Endothelial cell (in vitro differentiated cells): ENCODE data around the gene ZNF423. TPM values are rescaled to one million over a fixed set of nuclear protein-coding genes. Genes with fewer than 3 reads are reported as not detected.
A peak's percentile ranks its signal among the peaks of the same experiment; 100 is the strongest.

Experiments
- DNase-seq: peaks from one replicate; pipeline ENCODE4 v3.0.0; 2021; ENCODE audit warnings: low spot score
- H3K27ac Mint-ChIP-seq: one replicate; pipeline ENCODE4 v1.8.0; 2021; ENCODE audit warnings: mixed read lengths, inconsistent platforms; ENCODE audit not compliant: unreplicated experiment
- H3K27me3 Mint-ChIP-seq: one replicate; pipeline ENCODE4 v1.8.0; 2021; ENCODE audit warnings: mild to moderate bottlenecking, moderate library complexity, mixed read lengths, inconsistent platforms; ENCODE audit not compliant: unreplicated experiment
- H3K36me3 Mint-ChIP-seq: one replicate; pipeline ENCODE4 v1.8.0; 2021; ENCODE audit warnings: mild to moderate bottlenecking, low read depth, mixed read lengths, inconsistent platforms; ENCODE audit not compliant: unreplicated experiment
- H3K4me1 Mint-ChIP-seq: one replicate; pipeline ENCODE4 v1.8.0; 2021; ENCODE audit warnings: mild to moderate bottlenecking, mixed read lengths, inconsistent platforms; ENCODE audit not compliant: unreplicated experiment
- H3K4me3 Mint-ChIP-seq: one replicate; pipeline ENCODE4 v1.8.0; 2021; ENCODE audit warnings: mild to moderate bottlenecking, mixed read lengths, inconsistent platforms; ENCODE audit not compliant: unreplicated experiment
- H3K9me3 Mint-ChIP-seq: one replicate; pipeline ENCODE4 v1.8.0; 2021; ENCODE audit warnings: mixed read lengths, inconsistent platforms; ENCODE audit not compliant: unreplicated experiment
- total RNA-seq: library from RNA; stranded (reverse); fragmentation: NEBNext Ultra II Directional; extraction: Animal tissue kit (Norgen Biotek cat#: 25700); gene quantifications from one replicate; pipeline ENCODE4 v1.2.1, GENCODE V29; 2021; ENCODE audit not compliant: unreplicated experiment
- TF ChIP-seq, protein P1 (sequence below): fragments of 200-600 bp; sonication (generic); IDR thresholded peaks from one replicate; pipeline ENCODE4 v1.5.0; 2021; ENCODE audit warnings: antibody characterized with exemption; ENCODE audit not compliant: unreplicated experiment

Gene ZNF423
- total RNA-seq, 1 donor from 2014 or later, result 44.8 TPM

DNA sequence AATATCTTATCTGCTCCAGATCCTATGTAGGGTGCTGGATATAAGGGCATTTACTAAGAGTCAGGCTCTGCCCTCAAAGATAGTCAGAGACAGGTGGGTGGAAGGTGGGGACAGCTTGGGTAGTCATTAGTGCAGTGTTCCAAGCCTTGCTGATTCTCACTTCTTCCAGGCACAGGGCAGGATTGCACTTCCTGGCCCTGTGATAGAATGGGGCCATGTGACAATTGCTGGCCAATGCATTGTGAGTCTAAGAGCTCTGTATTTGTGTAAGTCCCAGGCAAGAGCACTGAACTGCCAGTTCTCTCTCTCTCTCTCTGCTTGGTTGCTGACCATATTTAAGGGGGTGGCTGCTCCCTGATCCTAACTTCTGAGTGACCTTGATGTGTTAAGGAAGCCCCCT lies 370.2 kb downstream of the ZNF423 start:
- Mint-ChIP-seq H3K27ac (no peak overlapping the region), H3K9me3 (no peaks in the 10 kb centered on the region), H3K4me3 (no peak overlapping the region), H3K4me1 (no peaks in the 10 kb centered on the region), H3K27me3 (peaks cover 4% of the 10 kb centered on the region), H3K36me3 (peaks cover 8% of the 10 kb centered on the region)
- TF ChIP-seq, protein P1, sequence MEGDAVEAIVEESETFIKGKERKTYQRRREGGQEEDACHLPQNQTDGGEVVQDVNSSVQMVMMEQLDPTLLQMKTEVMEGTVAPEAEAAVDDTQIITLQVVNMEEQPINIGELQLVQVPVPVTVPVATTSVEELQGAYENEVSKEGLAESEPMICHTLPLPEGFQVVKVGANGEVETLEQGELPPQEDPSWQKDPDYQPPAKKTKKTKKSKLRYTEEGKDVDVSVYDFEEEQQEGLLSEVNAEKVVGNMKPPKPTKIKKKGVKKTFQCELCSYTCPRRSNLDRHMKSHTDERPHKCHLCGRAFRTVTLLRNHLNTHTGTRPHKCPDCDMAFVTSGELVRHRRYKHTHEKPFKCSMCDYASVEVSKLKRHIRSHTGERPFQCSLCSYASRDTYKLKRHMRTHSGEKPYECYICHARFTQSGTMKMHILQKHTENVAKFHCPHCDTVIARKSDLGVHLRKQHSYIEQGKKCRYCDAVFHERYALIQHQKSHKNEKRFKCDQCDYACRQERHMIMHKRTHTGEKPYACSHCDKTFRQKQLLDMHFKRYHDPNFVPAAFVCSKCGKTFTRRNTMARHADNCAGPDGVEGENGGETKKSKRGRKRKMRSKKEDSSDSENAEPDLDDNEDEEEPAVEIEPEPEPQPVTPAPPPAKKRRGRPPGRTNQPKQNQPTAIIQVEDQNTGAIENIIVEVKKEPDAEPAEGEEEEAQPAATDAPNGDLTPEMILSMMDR, result no peak
- no peak for DNase-seq

DNA sequence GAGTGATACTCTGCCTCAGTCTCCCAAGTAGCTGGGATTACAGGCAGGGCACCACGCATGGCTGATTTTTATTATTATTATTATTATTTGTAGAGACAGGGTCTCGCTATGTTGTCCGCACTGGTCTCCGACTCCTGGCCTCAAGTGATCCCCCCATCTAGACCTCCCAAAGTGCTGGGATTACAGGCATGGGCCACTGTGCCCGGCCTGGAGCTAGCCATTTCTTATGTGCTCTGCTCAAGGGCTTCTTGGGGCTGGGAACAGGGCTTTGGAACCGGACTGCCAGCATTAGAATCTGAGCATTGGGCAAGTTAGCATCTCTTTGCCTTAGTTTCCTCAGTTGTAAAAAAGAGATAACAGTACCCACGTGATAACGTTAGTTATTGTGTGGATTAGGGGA lies 371.0 kb downstream of the ZNF423 start:
- Mint-ChIP-seq H3K9me3 (no peaks in the 10 kb centered on the region), H3K4me1 (no peaks in the 10 kb centered on the region), H3K4me3 (no peak overlapping the region), H3K36me3 (peaks cover 8% of the 10 kb centered on the region), H3K27me3 (peaks cover 4% of the 10 kb centered on the region), H3K27ac (no peak overlapping the region)
- DNase-seq, result no peak
- TF ChIP-seq, protein P1, result no peak

DNA sequence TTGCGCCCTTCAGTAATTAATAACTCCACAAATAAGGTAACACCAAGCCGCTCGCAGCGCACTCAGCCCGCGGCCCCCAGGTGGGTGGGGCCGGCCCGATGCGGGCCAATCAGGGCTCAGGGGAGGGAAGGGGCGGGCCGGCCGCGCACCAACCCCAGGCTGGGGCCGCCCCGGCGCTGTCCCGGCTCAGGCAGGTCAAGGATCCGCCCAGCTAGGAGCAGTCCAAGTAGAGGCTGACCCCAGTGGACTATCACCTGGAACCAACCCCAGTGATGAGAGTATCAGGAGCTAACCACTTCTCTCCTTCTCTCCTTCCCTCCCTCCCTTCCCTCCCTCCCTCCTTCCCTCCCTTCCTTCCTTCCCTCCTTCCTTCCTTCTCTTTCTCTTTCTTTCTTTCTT lies 371.5 kb downstream of the ZNF423 start:
- Mint-ChIP-seq H3K4me1 (no peaks in the 10 kb centered on the region), H3K4me3 (no peak overlapping the region), H3K27ac (no peak overlapping the region), H3K36me3 (peaks cover 8% of the 10 kb centered on the region), H3K9me3 (no peaks in the 10 kb centered on the region), H3K27me3 (peaks cover 4% of the 10 kb centered on the region)
- TF ChIP-seq, protein P1, result no peak
- peak; percentile 62 for DNase-seq

GRCh38 chr16:49483651-49484450 lies 372.1 kb downstream of the ZNF423 start:
- TF ChIP-seq, protein P1, result no peak
- H3K36me3 Mint-ChIP-seq, result peaks cover 8% of the 10 kb centered on the region
- peaks cover 4% of the 10 kb centered on the region for H3K27me3 Mint-ChIP-seq
- H3K9me3 Mint-ChIP-seq, result no peaks in the 10 kb centered on the region
- no peaks in the 10 kb centered on the region for H3K4me1 Mint-ChIP-seq
- no peak for DNase-seq
- H3K27ac Mint-ChIP-seq, result no peak overlapping the region
- no peak overlapping the region for H3K4me3 Mint-ChIP-seq

DNA sequence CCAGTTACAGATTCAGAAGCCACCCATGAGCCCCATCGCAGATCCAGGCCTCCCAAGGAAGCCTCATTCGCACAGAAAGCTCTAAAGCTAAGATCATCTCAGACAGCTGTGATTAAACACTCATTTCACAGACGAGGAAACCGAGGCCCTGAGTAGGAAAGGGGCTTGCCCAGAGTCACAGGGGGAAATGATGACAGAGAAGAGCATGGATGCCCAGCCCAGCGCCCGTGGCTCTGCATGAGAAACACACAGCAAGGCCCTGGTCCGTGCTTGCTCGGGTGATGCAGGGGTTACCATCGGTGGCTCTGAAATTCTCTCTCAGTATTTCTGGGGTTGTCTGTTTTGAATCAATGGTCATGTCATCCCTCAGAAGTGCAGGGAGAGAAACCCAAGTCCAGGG lies 372.7 kb downstream of the ZNF423 start:
- H3K27ac Mint-ChIP-seq, result no peak overlapping the region
- peaks cover 8% of the 10 kb centered on the region for H3K36me3 Mint-ChIP-seq
- no peaks in the 10 kb centered on the region for H3K9me3 Mint-ChIP-seq
- no peak for DNase-seq
- TF ChIP-seq, protein P1, result no peak
- H3K4me1 Mint-ChIP-seq, result no peaks in the 10 kb centered on the region
- H3K4me3 Mint-ChIP-seq, result no peak overlapping the region
- H3K27me3 Mint-ChIP-seq, result peaks cover 4% of the 10 kb centered on the region
